GM18502 (cell line): ENCODE measurements around the gene RCOR3.
"Not testable (repeated sequence)": the region's sequence is repeated elsewhere in the genome, so short reads cannot be mapped to it uniquely, and the experiment has no call there.

Experiments used
- ATAC-seq: cut with Tn5 transposase; IDR thresholded peaks from one replicate; pipeline ENCODE4 v1.9.1; 2021; ENCODE audit warnings: mild to moderate bottlenecking; ENCODE audit not compliant: unreplicated experiment, poor library complexity

Gene RCOR3

DNA sequence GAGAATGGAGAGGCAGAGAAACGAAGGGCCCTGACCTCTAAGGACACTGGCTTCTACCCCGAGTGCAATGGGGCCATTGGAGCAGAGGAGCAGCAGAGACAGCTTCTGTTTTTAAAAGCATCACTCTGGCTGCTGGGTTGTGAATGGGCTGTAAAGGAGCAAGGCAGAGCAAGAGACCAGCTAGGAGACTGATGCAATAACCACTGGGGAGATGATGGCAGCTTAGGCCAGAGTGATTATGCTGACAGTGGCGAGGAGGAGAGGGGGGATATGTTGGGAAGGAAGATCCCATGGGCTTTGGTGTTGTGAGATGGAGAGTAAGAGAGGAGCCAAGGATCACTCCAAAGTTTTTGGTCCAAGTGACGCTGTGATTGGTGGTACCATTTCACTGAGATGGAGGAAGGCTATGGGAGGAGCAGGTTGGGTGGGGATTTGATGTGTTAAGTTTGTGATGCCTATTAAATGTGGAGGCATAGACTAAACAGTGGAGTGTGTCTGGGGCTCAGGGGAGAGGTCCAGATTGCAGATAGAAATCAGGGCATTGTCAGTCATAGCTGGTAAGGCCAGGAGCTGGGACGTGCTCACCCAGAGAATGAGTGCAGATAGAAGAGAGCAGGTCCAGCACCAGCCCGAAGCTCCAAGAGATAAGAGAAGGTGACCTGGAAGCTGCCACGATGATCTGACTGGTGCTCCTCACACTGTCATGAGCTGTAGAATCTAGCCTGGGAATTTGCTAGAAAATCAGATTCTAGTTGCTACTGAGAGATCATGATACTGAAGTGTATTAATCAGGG is 78.5 kb downstream of the RCOR3 start:
- no peak for ATAC-seq

DNA sequence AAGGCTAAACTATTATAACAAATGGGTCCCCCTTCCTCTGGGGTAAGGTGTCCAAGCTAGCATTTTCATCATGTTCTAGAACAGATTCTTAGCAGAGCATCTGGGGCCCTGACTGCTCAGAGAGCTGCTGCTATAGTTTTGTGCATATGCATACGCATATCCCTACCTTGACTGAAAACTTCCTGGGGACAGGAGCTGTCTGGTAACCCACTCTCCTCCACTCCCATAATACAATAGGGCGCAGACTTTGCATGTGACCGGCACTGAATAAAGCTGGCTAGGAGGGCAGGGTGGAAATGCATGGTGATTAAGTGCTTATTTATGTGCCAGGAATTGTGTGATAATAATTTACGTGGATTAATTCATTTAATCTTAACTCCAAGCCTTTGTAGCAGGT is 79.1 kb downstream of the RCOR3 start:
- no peak for ATAC-seq

DNA sequence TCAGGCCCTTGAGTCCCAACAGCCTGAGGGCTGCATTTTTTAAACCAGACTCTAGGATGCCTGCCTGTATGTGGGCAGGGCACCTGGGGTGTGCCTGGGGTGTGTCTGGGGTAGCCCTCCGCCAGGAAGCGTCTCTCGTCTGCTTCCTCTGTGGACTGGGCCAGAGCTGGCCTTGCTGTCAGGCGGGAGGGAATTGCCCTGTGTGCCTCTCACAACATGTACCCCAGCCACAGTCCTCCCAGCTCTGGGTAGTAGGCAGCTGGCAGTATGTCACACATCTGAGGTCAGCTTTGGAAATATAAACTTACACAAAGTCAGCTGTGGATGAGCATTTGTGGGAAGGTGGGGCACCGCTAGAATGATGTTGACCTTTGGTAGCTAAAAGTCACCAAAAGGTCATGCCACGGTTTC is 80.5 kb downstream of the RCOR3 start:
- no peak for ATAC-seq

GRCh38 chr1:211340622-211341507 is 81.7 kb downstream of the RCOR3 start:
- ATAC-seq = no peak

DNA sequence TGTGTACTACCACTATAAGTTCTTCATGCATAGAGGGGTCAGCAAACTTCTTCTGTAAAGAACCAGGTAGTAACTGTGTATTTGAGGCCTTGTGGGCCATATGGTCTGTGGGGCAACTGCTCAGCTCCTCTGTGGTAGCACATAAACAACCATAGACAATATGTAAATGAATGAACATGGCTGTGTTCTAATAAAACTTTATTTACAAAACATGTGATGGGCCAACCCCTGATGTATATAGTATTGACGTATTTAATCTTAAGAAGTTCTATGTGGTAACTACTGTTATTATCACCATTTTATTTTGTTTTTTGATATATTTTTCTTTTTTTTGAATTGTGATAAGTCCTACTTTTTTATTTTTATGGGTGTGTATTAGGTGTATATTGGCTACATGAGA is 82.8 kb downstream of the RCOR3 start:
- ATAC-seq = no peak

GRCh38 chr1:211343607-211344006 is 84.4 kb downstream of the RCOR3 start:
- ATAC-seq = no peak

DNA sequence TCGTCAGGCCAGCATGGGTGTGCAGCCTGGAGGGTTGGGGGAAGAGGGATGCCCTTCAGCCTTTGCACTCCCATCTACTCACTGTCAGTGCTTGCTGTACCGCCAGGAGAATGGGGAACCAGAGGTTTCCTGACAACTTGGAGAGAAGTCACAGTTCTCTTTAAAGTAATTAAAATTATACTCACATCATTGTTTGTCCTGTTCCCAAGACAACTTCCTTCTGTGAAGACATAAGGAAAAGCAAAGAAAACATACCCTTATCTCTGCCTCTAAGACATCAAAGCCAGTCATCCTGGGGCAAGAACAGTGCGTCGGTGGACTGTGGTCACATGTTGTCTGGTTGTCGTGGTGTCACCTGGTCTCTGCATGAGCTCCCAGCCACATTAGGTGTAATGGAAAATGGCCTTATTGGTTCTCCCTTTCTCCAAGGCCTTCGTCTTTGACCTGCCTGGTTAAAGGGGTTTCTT is 85.0 kb downstream of the RCOR3 start:
- ATAC-seq = no peak

DNA sequence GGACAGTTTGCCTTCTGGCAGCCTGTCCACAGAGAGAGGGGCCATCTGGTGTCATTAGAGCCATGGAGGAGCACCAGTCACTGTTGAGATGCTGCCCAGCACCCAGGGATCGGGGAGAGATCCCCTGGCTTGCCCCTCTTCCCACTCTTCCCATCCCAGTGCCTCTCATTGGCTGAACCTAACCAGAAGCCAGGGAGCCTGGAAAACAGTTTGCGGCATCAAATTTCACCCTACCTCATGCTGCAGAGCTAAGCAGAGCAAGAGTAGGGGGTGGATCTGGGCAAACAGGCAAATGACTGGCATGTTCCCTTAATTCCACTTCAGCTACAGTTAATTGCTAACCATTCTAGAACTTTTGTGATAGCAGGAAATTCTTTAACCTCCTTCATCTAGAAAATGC is 86.6 kb downstream of the RCOR3 start:
- no peak for ATAC-seq

- ATAC-seq = no peak
These were observed 88.1 kb downstream of the RCOR3 start for GRCh38 chr1:211347077-211347844.

DNA sequence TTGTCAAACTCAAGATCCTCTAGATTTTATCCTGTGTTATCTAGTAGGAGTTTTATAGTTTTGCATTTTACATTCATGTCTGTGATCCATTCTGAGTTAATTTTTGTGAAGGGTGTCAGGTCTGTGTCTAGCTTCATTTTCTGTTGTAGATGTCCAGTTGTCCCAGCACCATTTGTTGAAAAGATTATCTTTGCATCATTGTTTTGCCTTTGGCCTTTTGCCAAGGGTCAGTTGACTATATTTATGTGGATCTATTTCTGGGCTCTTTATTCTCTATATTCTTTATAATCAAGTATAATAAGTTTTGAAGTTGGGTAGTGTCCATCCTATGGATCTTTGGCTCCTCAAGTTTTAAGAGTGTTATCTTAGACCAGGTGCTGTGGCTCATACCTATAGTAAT is 89.4 kb downstream of the RCOR3 start:
- ATAC-seq = no peak

DNA sequence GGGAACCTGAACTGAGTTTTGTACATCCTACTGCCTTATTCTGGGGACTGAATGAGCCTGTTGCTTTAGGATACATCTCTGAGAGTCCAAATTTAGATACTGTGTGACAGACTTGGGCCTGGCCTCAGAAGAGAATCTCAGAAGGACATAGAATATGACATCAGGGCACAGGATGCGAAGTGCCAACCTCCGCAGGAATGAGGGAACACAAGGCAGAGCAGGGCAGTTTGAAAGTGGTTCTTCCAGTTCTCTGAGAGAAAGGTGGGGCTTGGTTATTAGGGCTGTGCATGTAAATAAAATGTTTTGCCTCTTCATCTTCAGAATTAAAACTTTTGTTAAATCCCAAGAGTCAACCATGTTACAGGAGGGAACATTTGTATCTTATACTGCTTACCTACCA is 90.6 kb downstream of the RCOR3 start:
- ATAC-seq = no peak

DNA sequence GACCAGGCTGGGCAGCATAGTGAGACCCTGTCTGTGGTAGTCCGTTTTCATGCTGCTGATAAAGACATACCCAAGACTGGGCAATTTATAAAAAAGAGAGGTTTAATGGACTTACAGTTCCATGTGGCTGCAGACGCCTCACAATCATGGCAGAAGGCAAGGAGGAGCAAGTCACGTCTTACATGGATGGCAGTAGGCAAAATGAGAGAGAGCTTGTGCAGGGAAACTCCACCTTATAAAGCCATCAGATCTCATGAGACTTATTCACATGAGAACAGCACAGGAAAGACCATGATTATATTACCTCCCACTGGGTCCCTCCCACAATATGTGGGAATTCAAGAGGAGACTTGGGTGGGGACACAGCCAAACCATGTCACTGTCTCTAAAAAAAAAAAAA is 92.9 kb downstream of the RCOR3 start:
- ATAC-seq = not testable (repeated sequence)

DNA sequence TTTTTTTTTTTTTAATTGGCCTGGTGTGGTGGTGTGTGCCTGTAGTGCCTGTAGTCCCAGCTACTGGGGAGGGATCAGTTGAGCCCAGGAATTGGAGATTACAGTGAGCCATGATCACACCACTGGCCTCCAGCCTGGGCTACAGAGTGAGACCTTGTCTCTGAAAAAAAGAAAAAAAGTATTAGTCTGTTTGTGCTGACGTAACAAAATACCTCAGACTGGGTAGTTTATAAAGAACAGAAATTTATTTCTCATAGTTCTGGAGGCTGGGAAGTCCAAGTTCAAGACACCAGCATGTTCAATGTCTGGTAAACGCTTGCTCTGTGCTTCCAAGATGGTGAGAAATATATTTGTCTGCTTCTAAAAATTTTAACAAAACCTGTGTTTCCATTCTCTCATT is 93.3 kb downstream of the RCOR3 start:
- no peak for ATAC-seq

DNA sequence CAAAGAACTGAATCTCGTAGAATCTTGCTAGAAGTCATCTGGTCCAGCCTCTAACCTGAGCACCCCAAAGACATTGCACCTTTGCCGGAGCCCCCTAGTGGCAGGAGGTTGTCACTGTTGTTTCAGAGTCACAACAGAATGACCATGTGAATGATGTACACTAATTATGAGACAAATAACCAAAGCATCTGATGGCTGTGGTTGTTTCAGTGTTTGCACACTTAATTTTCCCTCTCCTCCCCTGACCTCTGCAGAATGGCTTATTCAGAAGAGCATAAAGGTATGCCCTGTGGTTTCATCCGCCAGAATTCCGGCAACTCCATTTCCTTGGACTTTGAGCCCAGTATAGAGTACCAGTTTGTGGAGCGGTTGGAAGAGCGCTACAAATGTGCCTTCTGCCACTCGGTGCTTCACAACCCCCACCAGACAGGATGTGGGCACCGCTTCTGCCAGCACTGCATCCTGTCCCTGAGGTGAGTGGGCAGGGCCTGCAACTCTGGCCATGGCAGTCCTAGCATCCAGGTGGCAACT is 93.9 kb downstream of the RCOR3 start:
- ATAC-seq = peak; percentile 87

DNA sequence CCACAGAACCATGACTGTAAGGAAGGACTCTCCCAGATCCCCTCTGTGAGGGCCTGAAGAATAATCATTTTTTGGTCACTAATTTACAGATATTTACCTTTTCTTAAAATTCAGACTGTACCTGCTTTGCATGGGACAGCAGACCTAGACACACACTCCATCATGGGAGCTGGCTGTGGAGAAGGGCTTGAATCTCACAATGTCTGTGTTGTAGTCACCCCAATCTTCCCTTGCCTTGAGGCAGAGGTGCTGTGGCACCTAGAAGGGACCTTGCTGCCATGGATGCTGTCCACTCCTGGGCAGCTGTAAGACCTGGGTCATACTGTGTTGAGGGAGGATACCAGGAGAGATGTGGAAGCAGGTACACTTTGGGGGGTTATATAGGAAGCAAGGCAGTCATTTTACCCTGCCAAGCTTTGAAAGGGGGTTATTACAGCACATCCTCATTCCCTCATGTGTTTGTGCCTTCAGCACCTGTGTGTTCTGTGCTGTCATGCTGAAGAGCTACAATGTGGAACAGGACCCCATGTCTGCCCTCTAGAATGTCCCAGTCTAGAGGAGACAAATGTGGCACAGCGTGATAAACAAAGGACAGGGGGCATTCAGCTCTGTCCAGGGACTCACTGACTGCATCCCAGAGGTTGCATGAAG is 94.5 kb downstream of the RCOR3 start:
- ATAC-seq = no peak

DNA sequence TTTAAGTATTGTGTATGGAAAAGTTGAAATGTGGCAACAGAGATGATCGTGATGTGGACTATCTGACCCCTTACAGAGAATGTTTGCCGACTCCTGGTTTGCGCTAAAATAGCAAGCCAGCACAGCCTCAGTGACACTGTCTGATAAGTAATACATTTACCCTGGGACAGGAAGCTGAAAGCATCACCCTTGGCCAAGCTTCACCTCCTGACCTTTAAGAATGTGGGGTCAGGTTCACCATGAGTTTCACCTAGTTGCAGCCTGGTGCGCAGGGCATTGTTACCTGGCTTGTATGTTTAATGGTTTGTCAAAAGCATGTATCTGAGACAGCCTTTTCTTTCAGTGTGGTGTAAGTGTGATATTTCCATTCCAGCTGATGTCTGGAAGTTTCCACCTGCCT is 96.7 kb downstream of the RCOR3 start:
- ATAC-seq = no peak

DNA sequence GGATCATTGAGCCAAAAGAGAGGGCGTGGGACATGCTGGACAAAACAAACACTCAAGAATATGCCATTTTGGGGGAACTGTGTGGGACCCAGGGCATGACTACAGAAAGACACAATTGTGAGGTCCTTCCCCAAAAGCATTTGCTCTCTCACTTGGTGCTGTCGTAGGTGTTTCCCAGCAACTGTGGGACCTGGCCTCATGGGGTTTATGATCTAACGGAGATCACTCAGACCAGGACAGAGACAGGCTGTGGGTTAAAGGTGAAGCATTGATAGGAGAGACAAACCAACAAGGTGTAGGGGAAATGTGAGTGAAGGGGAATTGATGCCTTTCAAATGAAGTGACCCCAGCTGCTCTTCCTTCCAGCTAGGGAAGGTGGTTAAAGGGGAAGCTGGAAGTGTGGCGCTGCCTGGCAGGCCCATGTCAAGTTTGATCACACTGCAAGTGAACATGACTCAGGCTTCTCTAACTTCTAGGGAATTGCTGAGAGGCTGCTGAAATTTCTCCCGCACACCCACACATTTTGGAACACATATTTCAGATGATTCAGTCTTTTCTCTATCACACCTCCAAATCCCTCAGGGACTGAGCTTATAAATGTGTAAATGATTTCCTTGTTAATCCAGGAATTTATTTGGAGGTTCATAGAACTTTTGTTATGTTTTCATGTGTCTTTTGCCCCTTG is 97.7 kb downstream of the RCOR3 start:
- ATAC-seq = no peak

DNA sequence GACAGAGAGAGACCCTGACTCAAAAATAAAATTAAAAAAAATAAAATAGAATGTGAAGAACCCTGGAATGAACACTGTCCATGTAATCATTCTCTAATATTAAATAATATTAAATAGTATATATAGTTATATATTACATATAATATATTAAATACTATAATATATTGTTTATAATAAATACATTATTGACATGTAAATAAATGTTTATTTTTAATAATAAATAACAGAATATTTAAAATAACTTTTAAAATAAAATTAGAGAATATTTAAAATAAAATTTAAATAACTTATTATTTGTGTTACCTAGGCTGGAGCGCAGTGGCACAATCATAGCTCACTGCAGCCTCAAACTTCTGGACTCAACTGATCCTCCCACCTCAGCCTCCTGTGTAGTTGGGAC is 99.5 kb downstream of the RCOR3 start:
- no peak for ATAC-seq

DNA sequence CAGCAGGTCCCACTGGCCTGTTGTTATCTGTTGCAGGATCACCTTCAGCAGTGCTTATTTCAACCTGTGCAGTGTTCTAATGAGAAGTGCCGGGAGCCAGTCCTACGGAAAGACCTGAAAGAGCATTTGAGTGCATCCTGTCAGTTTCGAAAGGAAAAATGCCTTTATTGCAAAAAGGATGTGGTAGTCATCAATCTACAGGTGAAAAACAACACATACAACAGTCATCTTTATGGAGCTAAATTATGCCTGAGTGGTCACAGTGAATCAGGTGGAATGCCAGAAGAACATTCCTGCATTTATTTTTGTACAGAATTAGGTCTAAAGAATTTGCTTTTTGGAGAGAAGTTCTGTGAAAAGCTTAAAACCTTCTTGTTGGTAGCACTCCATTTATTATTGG is 100.7 kb downstream of the RCOR3 start:
- ATAC-seq = no peak
